GM21515 (cell line): Measurements from ENCODE around the gene FBH1.
A peak's percentile ranks its signal among the peaks of the same experiment; 100 is the strongest.
"Not testable (repeated sequence)": the region's sequence is repeated elsewhere in the genome, so short reads cannot be mapped to it uniquely, and the experiment has no call there.

ENCODE experiments used
- ATAC-seq: cut with Tn5 transposase; IDR thresholded peaks from one replicate; pipeline ENCODE4 v1.9.1; 2021; ENCODE audit not compliant: unreplicated experiment

Gene FBH1

DNA sequence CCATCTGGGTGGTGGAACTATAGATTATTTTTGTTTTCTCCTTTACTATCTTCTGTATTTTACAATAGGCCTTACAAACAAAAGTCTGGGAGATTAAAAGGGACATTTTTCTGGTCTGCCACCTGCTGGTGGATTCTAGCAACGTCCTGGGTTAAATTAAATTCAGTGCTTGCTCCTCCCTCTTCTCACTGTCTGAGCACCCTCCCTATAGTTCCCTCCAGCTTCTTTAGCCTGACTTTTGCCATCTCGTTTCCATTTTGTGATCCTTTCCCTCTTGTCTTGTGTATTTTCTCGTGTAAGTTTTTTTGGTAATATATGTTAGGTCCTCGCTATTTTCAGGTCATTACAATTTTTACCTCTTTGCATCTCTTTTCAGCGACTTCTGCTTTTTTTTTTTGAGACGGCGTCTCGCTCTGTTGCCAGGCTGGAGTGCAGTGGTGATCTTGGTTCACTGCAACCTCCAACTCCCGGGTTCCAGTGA, 16.5 kb upstream of the FBH1 start:
- peak; percentile 78 for ATAC-seq

- no peak for ATAC-seq
Measured at GRCh38 chr10:5876181-5876768, 13.8 kb upstream of the FBH1 start.

DNA sequence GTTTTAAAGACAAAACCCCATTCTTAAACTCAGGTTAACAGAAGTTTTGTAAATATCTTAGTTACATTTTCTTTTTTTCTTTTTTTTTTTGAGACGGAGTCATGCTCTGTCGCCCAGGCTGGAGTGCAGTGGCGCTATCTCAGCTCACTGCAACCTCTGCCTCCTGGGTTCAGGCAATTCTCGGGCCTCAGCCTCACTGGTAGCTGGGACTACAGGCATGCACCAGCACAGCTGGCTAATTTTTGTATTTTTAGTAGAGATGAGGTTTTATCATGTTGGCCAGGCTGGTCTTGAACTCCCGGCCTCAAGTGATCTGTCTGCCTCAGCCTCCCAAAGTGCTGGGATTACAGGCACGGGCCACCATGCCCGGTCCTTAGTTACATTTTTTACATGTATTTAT, 13.0 kb upstream of the FBH1 start:
- ATAC-seq = not testable (repeated sequence)

DNA sequence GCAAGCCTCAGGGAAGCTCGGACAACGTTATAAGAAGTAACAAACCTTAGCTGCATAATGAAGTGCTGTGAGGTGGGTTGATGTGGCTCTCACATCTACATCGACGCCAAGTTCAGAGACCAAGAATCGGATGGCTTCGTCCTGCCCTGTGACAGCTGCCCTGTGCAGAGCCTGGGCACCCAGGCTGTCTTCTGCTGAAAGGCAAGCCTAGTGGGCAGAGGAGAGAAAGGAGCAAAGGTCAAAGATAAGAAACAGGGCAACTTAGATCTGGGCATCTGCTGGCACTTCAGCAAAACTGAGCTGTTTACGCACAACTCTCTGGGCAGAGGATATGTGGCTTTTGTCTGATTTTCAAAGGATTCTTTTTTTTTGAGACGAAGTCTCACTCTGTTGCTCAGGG, 7.1 kb upstream of the FBH1 start:
- ATAC-seq = no peak

DNA sequence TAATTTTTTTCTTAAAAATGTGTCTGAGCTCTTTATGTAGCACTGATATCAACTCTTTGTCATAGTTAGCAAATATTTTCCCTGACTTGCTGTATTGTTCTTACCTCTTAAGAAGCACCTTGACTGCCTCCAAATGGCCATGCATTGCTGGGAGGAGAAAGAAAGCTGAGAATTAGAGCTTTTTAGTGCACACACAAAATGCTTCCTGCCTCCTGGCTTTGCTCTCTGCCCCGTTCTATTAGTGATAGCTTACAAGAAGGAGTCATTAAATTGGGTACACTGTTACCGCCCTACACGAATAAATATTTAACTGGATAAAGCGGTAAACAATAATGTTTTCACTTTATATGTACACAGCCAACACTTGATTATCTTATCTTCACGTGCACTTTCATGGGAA, 4.4 kb upstream of the FBH1 start:
- ATAC-seq = no peak

DNA sequence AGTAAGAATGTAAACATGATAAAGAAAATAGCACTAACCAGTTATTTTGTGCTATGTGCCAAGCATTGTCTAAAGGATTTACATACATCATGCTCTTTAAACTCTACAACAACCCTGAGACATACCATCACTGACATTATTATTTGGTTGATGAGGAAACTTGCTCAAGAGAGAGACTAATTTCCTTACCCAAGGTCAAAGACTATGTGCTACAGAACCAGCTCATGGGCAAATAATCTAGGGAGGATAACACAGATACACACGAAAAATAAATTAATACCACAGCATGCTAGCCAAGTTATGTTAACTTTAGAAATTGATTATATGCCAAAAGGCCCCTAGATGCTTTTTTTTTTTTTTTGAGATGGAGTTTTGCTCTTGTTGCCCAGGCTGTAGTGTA, 3.0 kb upstream of the FBH1 start:
- no peak for ATAC-seq

DNA sequence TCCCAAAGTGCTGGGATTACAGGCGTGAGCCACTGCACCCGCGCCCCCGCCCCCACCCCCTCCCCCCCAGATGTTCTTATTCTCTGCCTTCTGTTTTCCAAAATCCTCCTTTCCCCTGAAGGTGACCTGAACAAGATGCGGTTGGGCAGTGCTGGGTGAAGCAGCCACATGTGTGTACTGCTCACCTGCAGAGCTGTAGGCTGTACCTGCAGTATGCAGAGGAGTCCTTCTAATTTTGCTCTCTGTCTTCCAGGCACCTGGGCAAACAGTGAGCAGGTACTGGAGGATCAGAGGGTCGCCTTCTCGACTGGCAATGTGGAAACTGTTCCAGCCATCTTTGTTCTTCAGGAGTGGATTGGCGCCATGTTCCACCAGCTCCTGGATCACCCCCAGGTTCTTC, 2.4 kb upstream of the FBH1 start:
- no peak for ATAC-seq

- no peak for ATAC-seq
Measured at GRCh38 chr10:5888351-5888750, 1.7 kb upstream of the FBH1 start.

DNA sequence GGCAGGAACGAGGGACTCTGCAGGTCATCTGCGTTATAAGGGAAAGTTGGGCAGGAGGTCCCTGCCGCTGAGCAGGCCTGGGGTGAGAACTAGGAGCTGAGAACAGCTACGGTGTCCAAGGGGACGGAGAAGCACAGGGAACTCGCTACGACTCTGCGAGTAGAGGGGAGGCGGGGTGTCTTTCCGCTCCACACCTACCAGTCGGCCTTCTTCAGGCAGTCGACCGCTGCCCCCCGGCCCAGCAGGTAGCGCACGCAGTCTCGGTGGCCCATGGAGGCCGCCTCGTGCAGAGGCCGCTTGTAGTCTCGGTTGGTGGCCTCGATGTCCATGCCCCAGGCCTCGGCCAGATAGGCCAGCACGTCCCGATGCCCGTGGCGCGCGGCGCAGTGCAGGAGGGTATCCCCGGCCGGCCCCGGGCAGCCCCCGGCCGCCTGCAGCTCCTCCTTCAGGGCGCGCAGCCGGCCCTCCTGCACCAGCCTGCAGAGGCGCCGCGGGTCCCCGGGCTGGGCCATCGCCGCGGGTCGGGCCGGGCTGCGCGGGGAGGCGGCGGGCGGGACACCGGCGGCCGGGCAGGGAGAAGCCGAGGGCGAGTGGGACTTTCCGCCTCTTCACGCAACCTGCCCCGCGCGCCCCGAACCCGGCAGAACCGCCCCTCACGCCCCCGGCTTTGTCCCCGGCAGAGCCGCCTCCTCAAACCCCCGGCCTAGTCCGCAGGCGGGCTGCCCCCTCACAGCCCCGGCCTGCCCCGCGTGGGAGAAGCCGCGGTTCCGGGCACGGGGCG, 1.0 kb upstream of the FBH1 start:
- ATAC-seq = peak; percentile 20

- ATAC-seq = peak; percentile 8
Measured at GRCh38 chr10:5890452-5890915, 441 bp downstream of the FBH1 start.

- no peak for ATAC-seq
Measured at GRCh38 chr10:5891009-5891408, 966 bp downstream of the FBH1 start.

GRCh38 chr10:5892007-5892406, 2.0 kb downstream of the FBH1 start:
- no peak for ATAC-seq

GRCh38 chr10:5893321-5893720, 3.3 kb downstream of the FBH1 start:
- ATAC-seq = no peak

DNA sequence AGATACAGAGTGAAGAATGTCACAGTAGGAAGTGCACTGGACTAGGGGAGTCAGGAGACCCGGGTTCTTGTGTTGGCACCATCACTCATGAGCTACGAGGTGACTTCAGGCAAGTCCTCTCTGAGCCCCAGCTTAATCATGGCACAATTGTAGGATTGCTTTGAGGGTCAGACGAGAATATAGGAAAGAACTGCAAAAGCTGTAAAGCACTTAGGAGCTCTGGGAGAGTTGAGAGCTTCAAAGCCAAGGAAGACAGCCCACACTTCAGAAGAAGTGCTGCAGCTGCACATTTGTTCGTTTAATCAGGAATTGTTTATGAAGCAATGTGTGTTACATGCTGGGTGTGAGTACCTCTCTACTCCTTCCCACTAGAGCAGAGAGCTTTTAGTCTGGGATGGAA, 4.4 kb downstream of the FBH1 start:
- no peak for ATAC-seq

- no peak for ATAC-seq
Measured at GRCh38 chr10:5894873-5895272, 4.8 kb downstream of the FBH1 start.

- ATAC-seq = peak; percentile 4
Measured at GRCh38 chr10:5895365-5895764, 5.3 kb downstream of the FBH1 start.

- ATAC-seq = peak; percentile 61
Measured at GRCh38 chr10:5895804-5896203, 5.8 kb downstream of the FBH1 start.

DNA sequence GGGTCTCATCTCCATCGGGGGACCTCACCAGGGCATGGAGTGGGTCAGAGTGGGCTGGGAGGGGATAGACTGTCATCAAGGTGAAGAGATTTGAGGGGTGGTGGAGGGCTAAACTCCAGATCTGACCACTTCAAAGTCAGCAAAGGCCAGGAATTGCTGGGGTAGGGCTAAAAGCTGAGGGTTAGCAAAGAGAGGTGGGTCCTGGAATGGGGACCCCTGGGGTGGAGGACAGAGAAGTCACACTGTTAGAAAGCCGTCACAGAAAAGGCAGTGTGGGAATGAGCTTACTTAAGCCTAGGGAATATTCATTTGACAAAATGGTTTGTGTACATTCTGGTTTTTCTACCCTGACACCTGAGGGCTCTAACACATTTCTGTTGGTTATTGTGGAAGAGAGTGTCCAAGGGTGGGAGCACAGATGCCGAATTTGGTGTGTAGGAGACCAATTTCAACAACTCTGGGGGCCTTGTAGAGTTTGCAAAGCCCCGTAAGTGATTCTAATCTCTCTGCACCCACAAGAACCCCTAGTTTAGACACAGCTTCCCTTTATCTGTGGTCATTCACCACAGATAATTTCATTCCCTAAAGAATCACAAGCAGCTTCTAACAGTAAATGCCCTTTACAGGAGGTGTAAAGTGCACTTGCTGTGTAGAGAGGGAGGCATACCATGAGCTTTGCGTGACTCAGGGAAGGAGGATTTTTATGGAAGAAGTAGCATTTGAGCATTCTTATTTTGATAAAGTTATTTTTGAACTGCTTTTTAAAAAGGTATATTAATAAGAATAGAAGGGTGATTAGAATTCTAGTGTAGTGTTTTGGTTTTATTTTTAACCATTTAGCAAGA, 6.4 kb downstream of the FBH1 start:
- ATAC-seq = peak; percentile 8

GRCh38 chr10:5897053-5897340, 7.0 kb downstream of the FBH1 start:
- no peak for ATAC-seq

DNA sequence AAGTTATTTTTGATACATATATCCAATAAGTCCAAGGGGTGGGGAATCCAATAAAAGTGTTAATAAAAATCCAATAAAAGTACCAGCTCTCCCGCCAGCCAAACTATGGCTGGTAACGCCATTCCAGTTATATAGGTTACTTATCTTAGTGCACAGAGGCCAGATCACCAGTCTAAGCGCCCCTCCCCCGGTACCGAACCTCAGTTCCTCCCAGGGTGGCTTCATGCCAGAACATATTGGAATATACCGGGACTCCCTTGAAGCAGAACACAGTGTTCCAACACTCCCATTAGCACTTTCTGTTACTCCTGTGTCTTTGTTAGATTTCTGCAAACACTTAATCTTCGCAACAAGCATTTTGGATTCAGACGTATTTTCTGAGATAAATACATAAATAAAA, 7.5 kb downstream of the FBH1 start:
- ATAC-seq = no peak

DNA sequence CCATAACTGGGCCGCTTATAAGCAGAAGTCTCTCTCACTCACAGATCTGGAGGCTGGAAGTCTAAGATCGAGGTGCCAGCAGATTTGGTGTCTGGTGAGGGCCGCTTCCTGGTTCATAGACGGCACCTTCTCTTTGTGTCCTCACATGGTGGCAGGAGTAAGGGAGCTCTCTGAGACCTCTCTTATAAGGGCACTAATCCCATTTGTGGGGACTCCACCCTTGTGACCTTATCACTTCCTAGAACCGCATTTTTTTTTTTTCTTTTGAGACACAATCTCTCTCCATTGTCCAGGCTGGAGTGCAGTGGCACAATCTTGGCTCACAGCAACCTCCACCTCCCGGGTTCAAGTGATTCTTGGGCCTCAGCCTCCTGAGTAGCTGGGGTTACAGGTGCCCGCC, 8.1 kb downstream of the FBH1 start:
- no peak for ATAC-seq

- no peak for ATAC-seq
Measured at GRCh38 chr10:5900247-5900646, 10.2 kb downstream of the FBH1 start.
